GM19463 (cell line): ENCODE measurements around the gene TOMM40.
"Not testable (repeated sequence)": the region's sequence is repeated elsewhere in the genome, so short reads cannot be mapped to it uniquely, and the experiment has no call there.

ENCODE experiments used
- ATAC-seq: cut with Tn5 transposase; IDR thresholded peaks from one replicate; pipeline ENCODE4 v1.9.1; 2021; ENCODE audit warnings: mild to moderate bottlenecking, moderate library complexity; ENCODE audit not compliant: unreplicated experiment

TOMM40 gene

GRCh38 chr19:44893332-44894051 lies 2.4 kb downstream of the TOMM40 start:
- no peak for ATAC-seq

DNA sequence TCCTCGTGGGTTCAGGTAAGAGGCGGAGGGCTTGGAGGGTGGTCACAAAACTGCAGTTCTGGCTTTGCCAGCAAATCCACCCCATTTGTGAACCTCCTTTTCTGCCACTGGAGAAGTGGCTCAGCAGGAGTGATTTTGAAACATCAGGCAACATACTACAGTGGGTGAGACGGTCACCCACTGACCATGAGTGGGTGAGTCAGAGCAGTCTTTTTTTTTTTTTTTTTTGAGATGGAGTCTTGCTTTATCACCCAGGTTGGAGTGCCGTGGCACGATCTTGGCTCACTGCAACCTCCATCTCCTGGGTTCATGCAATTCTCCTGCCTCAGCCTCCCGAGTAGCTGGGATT lies 3.0 kb downstream of the TOMM40 start:
- ATAC-seq, result no peak

GRCh38 chr19:44894946-44895345 lies 3.9 kb downstream of the TOMM40 start:
- ATAC-seq, result no peak

DNA sequence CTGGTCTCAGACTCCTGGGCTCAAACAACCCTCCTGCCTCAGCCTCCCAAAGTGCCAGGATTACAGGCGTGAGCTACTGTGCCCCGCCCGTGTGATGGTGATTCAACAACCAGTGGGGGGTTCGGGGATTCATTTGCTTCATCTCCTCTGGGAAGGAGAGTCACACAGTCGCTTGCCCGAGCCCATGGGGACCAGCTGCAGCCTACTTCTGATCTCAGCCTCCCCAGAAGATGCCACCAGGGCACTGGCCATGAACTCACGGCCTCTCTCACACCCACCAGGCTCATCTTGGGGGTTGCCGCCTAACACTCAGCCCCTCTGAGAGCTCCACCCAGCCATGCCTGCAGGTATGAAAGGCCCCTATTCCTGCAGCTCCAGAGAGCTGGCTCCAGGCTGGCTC lies 6.8 kb downstream of the TOMM40 start:
- no peak for ATAC-seq

GRCh38 chr19:44900328-44901244 lies 9.5 kb downstream of the TOMM40 start:
- no peak for ATAC-seq

DNA sequence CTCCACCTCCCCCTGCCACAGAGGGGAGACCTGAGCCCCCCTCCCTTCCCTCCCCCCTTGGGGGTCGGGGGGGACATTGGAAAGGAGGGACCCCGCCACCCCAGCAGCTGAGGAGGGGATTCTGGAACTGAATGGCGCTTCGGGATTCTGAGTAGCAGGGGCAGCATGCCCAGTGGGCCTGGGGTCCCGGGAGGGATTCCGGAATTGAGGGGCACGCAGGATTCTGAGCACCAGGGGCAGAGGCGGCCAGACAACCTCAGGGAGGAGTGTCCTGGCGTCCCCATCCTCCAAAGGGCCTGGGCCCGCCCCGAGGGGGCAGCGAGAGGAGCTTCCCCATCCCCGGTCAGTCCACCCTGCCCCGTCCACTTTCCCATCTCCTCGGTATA lies 12.2 kb downstream of the TOMM40 start:
- no peak for ATAC-seq

DNA sequence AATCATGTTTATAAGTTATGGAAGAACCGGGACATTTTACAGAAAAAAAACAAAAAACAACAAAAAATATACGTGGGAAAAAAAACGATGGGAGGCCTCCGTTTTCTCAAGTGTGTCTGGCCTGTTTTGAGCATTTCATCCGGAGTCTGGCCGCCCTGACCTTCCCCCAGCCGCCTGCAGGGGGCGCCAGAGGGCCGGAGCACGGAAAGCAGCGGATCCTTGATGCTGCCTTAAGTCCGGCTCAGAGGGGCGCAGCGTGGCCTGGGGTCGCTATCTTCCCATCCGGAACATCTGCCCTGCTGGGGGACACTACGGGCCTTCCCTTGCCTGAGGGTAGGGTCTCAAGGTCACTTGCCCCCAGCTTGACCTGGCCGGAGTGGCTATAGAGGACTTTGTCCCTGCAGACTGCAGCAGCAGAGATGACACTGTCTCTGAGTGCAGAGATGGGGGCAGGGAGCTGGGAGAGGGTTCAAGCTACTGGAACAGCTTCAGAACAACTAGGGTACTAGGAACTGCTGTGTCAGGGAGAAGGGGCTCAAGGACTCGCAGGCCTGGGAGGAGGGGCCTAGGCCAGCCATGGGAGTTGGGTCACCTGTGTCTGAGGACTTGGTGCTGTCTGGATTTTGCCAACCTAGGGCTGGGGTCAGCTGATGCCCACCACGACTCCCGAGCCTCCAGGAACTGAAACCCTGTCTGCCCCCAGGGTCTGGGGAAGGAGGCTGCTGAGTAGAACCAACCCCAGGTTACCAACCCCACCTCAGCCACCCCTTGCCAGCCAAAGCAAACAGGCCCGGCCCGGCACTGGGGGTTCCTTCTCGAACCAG lies 12.8 kb downstream of the TOMM40 start:
- ATAC-seq, result no peak

DNA sequence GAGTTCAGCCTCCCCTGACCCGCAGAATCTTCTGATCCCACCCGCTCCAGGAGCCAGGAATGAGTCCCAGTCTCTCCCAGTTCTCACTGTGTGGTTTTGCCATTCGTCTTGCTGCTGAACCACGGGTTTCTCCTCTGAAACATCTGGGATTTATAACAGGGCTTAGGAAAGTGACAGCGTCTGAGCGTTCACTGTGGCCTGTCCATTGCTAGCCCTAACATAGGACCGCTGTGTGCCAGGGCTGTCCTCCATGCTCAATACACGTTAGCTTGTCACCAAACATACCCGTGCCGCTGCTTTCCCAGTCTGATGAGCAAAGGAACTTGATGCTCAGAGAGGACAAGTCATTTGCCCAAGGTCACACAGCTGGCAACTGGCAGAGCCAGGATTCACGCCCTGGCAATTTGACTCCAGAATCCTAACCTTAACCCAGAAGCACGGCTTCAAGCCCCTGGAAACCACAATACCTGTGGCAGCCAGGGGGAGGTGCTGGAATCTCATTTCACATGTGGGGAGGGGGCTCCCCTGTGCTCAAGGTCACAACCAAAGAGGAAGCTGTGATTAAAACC lies 13.5 kb downstream of the TOMM40 start:
- no peak for ATAC-seq

GRCh38 chr19:44905437-44906160 lies 14.5 kb downstream of the TOMM40 start, which contains the start of gene APOE:
Gene APOE, plus strand, starts transcription at chr19:44905796. Its CDS starts 829 bp downstream, at chr19:44906625.
- ATAC-seq, result no peak

DNA sequence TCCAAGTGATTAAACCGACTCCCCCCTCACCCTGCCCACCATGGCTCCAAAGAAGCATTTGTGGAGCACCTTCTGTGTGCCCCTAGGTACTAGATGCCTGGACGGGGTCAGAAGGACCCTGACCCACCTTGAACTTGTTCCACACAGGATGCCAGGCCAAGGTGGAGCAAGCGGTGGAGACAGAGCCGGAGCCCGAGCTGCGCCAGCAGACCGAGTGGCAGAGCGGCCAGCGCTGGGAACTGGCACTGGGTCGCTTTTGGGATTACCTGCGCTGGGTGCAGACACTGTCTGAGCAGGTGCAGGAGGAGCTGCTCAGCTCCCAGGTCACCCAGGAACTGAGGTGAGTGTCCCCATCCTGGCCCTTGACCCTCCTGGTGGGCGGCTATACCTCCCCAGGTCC lies 16.6 kb downstream of the TOMM40 start:
- ATAC-seq, result no peak

- no peak for ATAC-seq
These were observed 17.2 kb downstream of the TOMM40 start for GRCh38 chr19:44908074-44908835.

- no peak for ATAC-seq
These were observed 17.8 kb downstream of the TOMM40 start for GRCh38 chr19:44908836-44909261.

DNA sequence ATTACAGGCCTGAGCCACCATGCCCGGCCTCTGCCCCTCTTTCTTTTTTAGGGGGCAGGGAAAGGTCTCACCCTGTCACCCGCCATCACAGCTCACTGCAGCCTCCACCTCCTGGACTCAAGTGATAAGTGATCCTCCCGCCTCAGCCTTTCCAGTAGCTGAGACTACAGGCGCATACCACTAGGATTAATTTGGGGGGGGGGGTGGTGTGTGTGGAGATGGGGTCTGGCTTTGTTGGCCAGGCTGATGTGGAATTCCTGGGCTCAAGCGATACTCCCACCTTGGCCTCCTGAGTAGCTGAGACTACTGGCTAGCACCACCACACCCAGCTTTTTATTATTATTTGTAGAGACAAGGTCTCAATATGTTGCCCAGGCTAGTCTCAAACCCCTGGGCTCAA lies 18.7 kb downstream of the TOMM40 start:
- ATAC-seq, result no peak

GRCh38 chr19:44911896-44912295 lies 20.8 kb downstream of the TOMM40 start:
- ATAC-seq, result not testable (repeated sequence)

DNA sequence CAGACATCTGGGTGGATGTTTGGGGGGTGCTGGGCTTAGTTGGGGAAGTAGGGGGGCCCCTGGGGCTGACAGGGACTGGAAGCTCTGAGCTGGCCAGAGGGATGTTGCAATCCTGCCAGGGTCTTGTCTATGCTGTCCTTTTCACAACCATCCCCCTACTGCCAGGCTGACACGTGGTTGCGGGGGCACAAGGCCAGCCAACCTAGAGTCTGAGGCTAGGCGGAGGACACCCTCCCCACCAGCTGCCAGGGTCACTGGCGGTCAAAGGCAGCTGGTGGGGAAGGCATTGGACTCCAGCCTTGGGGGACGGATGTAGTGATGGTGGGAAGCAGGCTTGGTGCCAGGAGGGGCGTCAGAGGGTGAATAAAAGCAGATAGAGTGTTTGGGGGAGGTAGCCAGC lies 21.8 kb downstream of the TOMM40 start:
- no peak for ATAC-seq

DNA sequence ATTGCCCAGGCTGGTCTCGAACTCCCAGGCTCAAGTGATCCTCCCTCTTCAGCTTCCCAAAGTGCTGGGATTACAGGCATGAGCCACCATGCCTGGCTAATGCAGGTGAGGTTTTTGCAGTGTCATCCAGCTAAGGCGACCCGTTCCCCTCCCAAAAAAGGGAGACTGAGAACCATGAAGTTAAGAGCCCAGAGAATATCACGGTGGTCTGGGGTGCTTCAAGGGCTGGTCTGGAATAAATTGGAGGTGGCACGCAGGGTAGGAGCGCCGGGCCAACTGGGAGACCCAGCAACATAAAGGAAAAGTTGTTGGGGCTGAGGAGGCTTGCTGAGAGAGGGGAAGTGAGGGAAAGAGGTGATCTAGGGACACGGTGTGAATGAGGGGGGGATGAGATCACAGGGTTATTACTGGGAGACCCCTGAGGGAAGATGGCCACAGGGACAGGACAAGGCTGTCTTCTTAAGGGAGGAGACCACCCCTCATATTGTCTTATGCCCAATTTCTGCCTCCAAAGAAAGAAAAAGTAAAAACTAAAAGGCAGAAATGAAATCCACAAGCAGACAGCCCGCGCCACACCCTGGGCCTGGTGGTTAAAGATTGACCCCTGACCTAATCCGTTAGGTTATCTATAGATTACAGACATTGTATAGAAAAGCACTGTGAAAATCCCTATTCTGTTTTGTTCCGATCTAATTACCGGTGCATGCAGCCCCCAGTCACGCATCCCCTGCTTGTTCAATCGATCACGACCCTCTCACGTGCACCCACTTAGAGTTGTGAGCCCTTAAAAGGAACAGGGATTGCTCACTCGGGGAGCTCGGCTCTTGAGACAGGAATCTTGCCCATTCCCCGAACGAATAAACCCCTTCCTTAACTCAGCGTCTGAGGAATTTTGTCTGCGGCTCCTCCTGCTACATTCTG lies 22.7 kb downstream of the TOMM40 start:
- not testable (repeated sequence) for ATAC-seq

GRCh38 chr19:44914433-44915206 lies 23.6 kb downstream of the TOMM40 start, which contains the start of gene APOC1:
Gene APOC1, plus strand, starts transcription at chr19:44914608. Its CDS starts 284 bp downstream, at chr19:44914892.
- ATAC-seq, result peak; percentile 97
